Fibroblast of skin of scalp (primary cell): Measurements from ENCODE around the gene ADTRP.
"Not testable (repeated sequence)": the region's sequence is repeated elsewhere in the genome, so short reads cannot be mapped to it uniquely, and the experiment has no call there.

ENCODE experiments used
- DNase-seq: peaks from one replicate; pipeline ENCODE4 v3.0.0-alpha.2; 2013

Gene ADTRP

DNA sequence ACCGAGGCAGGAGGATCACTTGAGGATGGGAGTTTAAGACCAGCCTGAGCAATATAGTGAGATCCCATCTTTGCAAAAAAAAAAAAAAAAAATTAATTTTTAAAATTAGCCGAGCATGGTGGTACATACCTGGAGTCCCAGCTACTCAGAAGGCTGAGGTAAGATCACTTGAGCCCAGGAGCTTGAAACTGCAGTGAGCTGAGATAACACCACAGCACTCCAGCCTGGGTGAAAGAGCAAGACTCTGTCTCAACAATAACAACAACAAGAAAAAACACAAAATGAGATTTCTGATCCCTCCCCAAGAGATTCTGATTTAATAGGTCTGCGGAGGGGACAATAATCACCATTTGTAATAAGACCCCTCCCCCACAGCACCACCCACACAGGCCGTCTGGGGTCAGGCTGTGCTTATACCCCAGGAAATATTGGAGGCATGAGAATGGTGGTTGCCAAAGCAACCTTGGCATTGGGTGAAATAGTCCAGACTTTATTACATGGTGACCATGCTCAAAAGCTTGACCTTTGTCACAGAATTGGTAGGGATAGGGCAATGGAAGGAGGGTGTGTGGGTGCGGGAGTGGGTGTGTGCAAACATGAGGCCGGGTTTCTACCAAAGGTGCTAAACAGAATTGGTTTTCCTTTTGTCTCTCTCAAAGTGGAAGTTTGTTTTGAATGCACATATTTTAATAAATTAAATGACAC lies 24.4 kb upstream of the ADTRP start:
- DNase-seq, result no peak

DNA sequence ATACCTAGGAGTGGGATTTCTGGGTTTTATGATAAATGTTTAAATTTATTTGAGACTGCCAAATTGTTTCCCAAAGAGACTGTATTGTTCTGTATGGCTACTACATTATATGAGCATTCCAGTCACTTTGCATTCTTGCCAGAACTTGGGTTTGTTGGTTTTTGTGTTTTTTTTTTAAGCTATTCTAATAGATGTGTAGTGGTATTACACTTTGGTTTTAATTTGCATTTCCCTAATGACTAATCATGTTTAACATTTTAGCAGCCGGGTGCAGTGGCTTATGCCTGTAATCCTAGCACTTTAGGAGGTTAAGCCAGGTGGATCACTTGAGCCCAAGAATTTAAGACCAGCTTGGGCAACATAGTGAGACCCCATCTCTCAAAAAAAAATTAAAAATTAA lies 21.9 kb upstream of the ADTRP start:
- DNase-seq, result not testable (repeated sequence)

DNA sequence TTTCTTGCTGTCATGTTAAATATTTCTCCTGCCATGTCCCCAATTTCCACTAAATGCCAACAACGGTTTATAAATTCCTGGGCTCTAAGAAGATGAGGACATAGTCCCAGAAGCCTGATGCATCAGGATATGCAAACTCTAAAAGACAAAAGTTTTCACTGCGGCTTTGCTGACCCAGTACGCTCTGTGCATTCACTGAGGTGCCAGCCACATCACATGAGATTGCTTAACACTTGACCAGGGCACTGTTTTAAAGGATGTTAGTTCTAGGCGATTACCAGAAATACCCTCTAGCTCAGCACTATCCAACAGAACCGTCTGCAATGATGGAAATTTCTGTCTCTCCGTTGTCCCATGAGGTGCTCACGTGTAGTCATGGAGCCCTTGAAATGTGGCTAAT lies 19.9 kb upstream of the ADTRP start:
- DNase-seq, result no peak

DNA sequence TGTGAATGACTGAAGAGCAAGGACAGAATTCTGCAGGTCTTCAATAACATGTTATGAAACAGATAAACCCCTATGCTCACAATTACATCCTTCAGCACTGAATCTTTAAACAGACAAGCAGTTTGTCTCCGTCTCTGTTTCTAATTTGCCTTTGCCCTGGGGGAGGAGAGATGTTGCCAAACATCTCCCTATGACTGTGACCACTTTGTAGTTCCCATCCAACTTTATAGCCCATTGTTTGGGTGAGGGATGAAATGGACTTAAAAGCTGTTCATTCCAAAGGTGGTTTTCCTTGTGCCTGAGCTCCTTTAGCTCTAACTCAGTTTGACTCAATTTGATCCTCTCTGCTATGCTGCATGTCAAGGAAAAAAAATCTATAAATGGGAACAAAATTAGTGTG lies 19.5 kb upstream of the ADTRP start:
- DNase-seq, result peak; percentile 30

DNA sequence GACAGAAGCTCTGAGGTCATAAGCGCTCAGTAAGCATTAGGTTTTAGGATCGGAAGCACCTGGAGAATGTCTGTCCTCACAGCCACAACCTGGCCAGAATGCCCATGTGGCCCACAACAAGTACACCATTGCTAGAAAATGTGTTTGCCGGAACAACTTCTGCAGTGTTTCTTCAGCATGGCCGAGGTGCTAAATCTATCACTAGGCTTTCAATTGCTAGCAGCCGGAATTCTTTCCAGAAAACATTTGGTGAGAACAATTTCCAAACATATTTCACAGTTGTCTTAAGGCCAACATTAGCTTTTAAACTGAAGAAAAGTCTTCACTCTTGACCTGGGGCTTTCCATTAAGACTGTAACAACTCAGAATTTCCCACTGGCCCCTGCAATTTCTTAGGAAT lies 18.2 kb upstream of the ADTRP start:
- DNase-seq, result no peak

DNA sequence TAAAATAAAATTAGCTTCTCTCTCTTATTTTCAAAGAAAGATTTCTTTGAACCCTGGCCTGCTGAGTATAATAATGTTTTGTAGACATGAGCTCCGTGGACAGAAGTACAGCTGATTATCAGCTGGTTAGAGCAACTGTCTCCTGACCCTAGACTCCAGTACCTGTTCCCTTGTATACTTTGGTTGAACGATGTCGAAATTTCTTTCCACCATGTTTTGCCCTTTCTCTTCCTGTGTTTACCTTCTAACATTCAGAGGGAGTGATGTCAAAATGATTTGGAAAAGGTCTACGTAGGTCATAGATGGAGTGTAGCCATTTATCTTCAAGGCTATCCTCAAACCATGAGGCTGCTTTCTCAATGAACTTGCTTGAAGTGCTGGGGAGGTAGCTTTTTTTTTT lies 16.8 kb upstream of the ADTRP start:
- no peak for DNase-seq

DNA sequence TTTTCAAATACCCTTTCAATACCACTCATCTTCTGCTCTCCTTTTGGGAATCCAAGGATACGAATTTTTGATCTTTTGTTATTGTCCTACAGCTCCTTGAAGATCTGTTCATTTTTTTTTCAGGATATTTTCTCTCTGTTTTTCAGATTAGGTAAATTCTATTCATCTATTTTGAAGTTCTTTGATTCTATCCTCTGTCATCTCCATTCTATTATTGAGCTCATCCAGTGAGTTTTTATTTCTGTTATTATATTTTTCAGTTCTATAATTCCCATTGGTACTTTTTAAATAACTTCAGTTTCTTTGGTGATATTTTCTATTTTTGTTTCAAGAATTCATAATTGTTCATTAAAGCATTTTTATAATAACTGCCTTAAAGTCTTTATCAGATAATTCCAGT lies 14.7 kb upstream of the ADTRP start:
- DNase-seq, result no peak

DNA sequence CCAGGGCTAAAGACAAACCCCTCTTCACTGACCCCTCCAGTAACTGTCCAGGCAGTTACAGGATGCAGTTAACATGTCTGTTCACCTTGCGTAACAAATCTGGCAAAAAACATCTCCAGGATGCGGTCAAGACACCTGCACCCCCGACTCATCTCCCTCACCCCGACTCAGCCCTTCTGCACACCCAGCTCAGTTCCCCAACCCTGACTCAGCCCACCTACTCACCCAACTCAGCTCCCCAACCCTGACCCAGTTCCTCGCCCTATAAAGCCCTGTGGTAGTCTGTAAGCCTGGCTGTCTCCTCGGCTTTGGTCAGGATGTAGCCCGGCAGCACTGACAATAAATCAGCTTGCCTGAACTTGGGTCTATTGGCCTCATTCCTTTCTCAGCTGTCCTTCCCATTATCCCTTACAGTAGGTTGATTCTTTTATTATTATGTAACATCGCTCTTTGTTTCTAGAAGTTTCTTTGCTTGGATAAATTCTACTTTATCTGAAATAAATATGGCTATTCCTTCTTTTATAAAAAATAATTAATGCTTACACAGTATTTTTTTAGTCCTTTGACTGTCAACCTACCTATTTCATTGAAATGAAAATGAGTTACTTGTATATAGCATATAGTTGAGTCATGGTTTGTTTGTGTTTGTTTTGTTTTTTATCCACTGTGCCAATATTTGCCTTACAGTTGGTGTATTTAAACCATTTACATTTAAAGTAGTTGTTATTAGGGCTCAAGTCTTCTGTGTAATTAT lies 12.9 kb upstream of the ADTRP start:
- DNase-seq, result no peak

DNA sequence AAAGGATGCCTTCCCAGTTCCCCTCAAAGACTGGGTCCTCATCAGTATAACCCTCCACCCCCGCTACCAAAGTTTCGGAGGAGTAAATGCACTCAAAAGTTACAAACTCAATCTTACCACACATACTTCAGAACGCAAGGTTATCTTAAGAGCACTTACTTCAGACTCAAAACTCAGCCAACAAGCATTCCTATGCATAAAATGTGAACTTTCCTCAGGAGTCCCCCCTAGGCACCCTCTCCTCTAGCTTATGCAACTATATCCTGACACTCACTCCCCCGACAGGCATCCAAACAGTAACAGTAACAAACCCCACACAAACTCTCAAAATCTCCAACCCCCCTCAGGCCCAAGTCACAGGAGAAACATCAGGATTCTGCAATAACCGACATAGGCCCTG lies 11.1 kb upstream of the ADTRP start:
- DNase-seq, result no peak

DNA sequence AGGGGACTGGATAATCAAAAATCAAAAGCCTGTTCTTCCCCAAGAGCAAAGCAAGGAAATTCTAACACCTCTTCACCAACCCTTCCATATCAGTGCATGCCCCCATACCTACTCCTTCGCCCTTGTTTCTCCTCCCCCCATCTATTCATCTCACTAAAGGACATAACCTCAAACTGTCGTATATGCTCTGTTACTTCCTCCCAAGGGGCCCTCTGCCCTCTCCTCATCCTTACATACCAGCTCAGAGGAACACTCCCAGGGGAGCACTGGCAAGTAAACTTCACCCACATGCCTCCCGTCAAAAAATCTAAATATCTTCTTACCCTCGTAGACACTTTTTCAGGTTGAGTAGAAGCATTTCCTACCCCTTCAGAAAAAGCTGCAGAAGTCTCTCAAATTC lies 9.4 kb upstream of the ADTRP start:
- DNase-seq, result no peak

DNA sequence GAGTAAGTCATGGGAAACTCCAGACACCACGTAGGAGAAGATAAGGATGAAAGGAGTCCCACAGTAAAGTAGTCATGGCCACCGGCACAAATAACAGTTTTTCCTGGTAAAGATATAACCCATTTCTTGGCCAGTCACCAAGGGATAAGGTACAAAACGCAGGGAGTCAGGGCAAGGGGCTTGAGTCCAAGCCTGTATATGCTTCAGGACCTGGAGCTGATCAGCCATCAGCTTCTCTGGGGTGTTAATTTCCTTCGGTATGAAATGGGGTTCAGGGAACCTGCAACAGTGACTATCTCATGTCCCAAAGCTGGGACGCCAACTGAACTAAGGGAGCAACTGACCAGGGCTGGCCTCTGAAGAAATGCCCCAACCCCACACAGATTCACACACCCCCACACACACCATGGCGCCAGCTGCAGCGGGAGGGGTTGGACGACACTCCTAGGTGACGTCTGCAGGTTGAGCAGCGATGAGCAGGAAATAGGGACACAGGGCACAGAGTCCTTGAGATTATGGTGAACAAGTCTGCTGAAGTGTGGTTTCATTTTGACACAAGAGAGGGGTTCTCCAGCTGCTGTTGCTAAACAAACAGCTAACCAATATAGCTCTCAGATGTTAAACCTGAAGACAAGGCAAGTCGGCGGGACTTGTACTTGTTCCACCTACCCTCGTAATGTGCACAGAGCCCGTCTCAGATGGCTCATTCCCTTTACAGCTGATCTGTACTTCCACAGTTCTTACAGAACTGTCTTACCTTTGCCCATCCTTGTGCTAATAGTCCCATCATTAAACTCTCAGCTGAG lies 7.4 kb upstream of the ADTRP start:
- no peak for DNase-seq

DNA sequence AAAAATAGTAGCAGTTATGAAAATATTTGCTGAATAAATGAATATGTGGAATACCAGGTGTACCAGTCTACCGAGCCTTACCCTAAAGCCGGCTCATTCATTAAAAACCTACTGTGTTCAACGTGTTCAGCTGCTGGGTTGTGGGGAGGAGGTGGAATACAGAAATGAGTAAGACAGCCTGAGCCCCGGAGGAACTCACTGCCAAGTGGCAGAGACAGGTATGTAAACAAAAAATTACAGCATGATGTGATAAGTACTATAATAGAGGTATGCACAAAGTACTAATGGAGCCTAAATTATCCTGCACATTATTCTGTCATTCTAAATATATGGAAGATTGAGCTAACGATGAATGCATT lies 6.8 kb upstream of the ADTRP start:
- DNase-seq, result no peak

DNA sequence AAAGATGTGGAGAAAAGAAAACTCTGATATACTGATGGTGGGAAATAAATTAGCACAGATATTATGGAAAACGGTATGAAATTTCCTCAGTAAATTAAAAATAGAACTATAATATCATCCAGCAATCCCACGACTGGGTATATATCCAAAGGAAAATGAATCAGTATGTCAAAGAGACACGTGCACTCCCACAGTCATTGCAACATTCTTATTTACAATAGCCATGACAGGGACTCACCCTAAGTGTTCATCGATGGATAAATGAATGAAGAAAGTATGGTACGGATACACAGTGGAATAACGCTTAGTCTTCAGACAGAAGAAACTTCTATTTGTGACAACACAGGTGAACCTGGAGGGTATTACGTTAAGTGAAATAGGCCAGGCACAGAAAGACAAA lies 5.7 kb upstream of the ADTRP start:
- DNase-seq, result no peak

DNA sequence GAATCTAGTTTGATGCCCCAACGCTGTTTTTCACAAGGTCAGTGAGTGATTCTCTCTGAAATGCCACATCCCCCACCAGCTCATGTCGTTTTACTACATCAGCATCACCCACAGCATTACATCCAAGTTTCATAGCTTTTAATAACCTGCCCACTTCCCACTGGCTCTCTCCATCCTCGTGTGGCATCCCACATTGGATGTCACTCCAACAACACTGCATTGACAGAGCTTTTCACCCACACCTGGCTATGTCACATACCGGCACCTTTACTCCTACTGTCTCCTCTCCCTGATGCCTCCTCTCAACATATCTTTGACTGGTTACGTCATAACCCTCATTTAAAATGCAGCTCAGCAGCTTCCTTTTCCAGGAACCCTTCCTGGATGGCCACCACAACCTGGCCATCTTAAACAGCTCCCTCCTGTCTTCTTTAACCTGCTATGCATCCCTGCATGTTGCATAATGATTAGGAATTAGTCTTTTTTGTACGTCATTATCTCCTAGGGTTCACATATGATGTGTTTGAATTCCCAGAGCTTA lies 5.0 kb upstream of the ADTRP start:
- DNase-seq, result no peak

DNA sequence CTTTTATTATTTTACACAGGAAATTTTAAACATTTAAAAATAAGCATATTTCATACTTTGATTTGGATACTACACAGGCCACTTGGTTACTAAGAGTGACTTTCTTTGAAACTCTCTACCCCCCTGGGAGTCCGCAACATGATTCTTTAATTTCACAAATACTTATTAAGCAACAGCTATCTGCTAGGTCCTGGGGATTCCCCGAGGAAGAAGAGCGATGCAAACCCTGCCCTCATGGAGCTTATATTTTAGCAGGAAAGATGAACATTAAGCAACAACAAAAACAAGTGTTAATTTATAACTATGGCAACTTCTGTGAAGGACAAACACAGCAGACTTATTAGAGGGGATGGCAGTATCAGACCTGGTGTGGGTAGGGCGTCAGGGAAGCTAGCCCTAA lies 3.9 kb upstream of the ADTRP start:
- DNase-seq, result no peak

DNA sequence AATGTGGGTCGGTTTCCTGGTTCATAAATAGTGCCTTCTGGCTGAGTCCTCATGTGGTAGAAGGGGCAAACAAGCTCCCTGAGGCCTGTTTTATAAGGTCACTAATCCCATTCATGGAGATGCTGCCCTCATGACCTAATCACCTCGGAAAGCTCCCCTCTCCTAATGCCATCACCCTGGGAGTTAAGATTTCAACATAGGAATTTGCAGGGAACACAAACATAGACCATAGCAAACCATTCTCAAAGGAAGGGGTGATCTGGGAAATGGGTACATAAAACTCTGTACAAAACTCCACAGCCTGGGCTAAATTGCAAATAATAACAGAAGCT lies 1.5 kb upstream of the ADTRP start:
- DNase-seq, result no peak

DNA sequence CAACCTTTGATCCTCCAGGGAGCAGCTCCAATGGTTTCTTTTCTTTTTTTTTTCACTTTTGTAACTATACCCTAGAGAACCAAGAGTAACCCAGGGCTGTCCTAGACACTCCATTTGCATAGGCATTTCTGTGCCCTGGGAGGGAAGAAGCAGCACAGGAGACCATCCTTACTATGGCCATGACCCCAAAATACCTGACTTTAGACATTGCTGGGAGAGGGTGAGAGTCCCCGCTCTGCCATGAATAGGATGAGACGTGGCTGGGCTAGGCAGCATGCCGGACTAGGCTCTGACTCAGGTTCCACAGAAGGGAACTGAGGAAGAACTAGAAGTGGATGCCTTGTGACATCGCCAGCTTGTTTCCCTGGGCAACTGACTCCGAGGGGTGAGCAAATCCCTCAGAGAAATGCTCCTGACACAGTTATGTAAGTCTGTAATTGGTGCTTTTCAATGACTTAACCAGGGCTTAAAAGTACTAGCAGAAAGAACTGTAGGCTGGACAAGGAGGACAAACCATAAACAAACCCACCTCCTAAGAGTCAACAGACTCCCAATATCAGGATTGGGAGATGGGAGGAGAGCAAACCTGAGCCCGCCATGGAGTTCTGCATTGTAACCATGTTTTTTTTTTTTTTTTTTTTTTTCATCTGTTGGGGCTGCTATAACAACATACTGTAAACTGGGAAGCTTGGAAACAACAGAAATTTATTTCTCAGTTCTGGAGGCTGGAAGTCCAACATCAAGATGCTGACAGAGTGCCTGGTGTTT lies 910 bp upstream of the ADTRP start:
- peak; percentile 23 for DNase-seq

DNA sequence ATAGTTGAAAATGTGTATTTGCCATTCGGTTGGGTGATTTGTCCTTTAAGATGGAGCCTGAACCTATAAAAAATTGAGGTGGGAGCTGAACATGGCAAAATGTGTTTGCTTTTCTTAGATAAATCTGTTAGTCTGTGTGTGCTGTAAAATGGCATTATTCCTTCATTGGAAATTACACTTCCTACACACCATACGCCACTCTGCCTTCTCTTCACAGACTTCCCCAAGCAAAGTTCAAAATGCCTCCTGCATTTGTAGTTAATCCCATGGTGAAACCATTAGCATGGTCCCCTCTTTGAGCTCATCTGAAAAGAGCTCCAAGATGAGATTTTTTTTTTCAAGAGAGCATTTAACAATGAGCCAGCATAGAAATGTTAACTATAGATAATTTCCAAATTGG lies 567 bp downstream of the ADTRP start:
- DNase-seq, result no peak

DNA sequence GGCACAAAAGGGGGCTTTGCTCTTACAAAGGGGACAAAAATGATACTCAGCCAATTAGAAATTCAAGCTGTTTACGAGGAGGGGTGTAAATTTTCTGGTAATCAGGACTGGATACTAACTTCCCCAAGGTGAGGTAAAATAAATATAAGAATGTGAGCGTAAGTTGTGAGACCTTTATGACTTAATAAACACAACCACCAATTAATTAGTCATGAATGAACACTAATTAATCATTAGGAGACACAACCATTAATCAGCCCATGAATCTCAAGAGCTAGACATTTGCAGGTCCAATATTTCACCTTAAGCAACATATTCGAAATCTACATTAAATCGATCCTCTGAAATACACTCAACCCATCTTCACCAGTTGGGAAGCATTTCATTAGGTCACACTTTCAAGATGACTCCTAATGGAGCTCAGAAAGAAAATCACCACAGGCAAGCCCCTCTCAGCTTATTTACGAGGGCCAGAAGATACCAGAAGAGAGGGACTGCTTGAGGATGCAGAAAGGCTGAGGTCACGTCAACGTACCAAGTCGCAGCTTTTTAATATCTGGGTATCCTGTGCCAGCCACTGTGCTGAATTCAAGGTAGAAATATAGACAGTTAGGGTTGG lies 2.7 kb downstream of the ADTRP start:
- no peak for DNase-seq

DNA sequence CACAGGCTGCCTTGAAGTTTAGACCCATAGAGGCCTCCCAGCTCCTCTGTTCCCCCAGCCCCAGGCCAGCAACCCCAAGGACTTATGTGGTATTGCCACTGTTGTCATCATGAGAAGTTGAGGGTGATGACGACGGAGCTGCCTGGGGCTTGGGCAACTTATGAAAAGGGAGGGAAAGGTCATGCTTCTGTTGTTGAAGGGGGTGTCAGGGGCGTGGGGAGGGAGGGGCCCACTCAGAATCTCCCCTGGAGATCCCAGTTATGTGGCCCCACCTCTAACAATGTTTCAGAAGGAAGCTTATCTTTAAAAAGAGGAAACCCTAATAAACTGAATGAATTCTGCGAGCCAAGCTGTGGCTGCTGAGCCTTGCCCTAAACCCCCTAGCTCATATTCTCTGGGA lies 4.2 kb downstream of the ADTRP start:
- no peak for DNase-seq

DNA sequence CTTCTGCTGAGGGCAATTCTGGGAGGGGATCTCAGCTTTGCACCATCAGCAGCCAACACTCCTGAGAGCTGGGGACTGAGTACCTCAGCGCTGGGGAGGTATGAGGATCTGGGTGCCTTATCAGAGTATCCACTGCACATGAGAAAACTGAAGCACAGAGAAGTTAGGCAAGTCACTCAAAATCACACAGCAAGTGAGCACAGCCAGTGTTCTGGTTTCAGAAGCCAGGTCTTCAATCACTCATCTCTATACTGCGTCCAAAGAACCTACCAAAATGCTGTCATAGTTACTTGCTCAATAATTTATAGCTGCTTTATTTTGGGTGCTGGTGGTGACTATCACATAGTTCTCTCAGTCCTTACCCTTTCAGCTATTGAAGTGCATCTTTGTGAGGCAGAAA lies 5.0 kb downstream of the ADTRP start:
- DNase-seq, result no peak

DNA sequence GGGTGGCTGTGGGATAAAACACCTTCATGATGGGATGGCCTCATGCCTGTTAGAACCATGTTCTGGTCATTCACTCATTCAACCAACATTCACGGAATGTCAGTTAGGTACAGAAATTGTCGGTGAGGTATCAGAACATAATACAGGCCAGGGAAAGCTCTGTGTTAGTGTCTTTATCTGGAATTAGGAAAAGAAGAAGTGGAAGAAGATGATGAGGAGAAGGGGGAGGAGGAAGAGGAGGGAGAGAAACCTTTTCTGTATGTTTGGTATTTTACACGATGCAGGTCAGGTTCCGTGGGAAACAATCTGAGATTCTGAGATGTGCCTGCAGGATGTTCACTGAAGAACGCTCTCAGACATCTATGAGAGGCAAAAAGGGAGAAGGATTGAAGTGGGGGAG lies 5.6 kb downstream of the ADTRP start:
- DNase-seq, result no peak
